Measurements from ENCODE around the gene FOXN1. TPM values are rescaled to one million over a fixed set of nuclear protein-coding genes. Genes with fewer than 3 reads are reported as not detected.
A peak's percentile ranks its signal among the peaks of the same experiment; 100 is the strongest.

The FOXN1 gene
- total RNA-seq, 4 donors from 2014 or later, result 0.14 to 0.32 TPM; not detected in 2

- no peak overlapping the region for H3K27ac ChIP-seq
- in situ Hi-C loops (cut with MboI; ENCODE audit: low pct_ligation_motif_present in 1 of 4, low pct_unique_long_range_greater_than_20kb in 1 of 4, low sequenced_read_pairs in 3 of 4), result no loop called here
- H3K27me3 ChIP-seq, result peaks cover 12% of the 10 kb centered on the region
- peaks cover 0 to 19% (median 12%) of the 10 kb centered on the region in 4 donors for H3K4me1 ChIP-seq
- WGBS, 2 donors (ENCODE audit: low coverage in 1 of 2), result 85% methylated on average over 3 of the region's 3 CpGs; no CpG with 5 or more reads in 1 of the 2 donors
- no peaks in the 10 kb centered on the region for H3K36me3 ChIP-seq
- H3K4me3 ChIP-seq, result no peak overlapping the region
- no peak for DNase-seq
- no peak for TF ChIP-seq POLR2AphosphoS5 (IDR thresholded peaks at IDR 0.05)
- no peak for TF ChIP-seq EP300 (IDR thresholded peaks at IDR 0.05; ENCODE audit: low read depth)
- no peak for TF ChIP-seq POLR2A (IDR thresholded peaks at IDR 0.05)
- no peak for TF ChIP-seq CTCF (IDR thresholded peaks at IDR 0.05)
- no peaks in the 10 kb centered on the region for H3K9me3 ChIP-seq
- intact Hi-C loops (cut with DNase I; ENCODE audit: low total_unique reads), result no loop called here
These were observed 5.8 kb downstream of the FOXN1 start for GRCh38 chr17:28511858-28512461.

GRCh38 chr17:28513476-28513875, 7.3 kb downstream of the FOXN1 start:
- Histone ChIP-seq H3K27ac (no peak overlapping the region), H3K4me3 (no peak overlapping the region), H3K4me1 (peaks cover 0 to 12% (median 9%) of the 10 kb centered on the region in 4 donors), H3K27me3 (peaks cover 2% of the 10 kb centered on the region), H3K36me3 (no peaks in the 10 kb centered on the region), H3K9me3 (no peaks in the 10 kb centered on the region)
- DNase-seq, result no peak
- in situ Hi-C loops (cut with MboI; ENCODE audit: low pct_ligation_motif_present in 1 of 4, low pct_unique_long_range_greater_than_20kb in 1 of 4, low sequenced_read_pairs in 3 of 4), result no loop called here
- no peak for TF ChIP-seq EP300 (IDR thresholded peaks at IDR 0.05; ENCODE audit: low read depth)
- TF ChIP-seq POLR2A (IDR thresholded peaks at IDR 0.05), result no peak
- no peak for TF ChIP-seq CTCF (IDR thresholded peaks at IDR 0.05)
- TF ChIP-seq POLR2AphosphoS5 (IDR thresholded peaks at IDR 0.05), result no peak
- intact Hi-C loops (cut with DNase I; ENCODE audit: low total_unique reads), result no loop called here
- 69% methylated on average over 7 of the region's 7 CpGs; no CpG with 5 or more reads in 1 of the 2 donors for WGBS, 2 donors (ENCODE audit: low coverage in 1 of 2)

DNA sequence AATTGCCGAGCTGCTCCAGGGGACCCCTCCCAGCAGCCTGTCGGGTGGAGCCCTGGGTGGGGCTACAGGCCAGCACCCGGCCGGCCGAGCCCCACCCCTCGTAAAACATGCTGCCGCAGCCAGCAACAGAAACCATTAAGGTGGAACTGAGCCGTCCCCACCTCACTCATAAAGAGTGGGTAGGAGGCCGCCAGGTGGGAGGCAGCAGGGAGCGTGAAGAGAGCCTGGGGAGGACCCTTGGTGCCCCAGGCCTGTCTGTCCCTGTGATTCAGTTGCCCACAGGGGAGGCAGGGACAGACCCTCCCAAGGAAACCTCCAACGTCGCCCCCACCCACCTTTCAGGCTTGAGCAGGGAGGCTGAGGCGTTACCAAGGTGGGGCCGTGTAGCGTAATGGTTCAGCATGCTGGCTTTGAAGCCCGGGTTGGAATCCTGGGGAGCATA, 8.4 kb downstream of the FOXN1 start:
- Histone ChIP-seq H3K9me3 (no peaks in the 10 kb centered on the region), H3K27me3 (no peaks in the 10 kb centered on the region), H3K36me3 (no peaks in the 10 kb centered on the region), H3K27ac (peak overlapping the region; percentile 48 to 70 (median 61)), H3K4me3 (no peak overlapping the region), H3K4me1 (peaks cover 0 to 12% (median 9%) of the 10 kb centered on the region in 4 donors)
- in situ Hi-C loops (cut with MboI; ENCODE audit: low pct_ligation_motif_present in 1 of 4, low pct_unique_long_range_greater_than_20kb in 1 of 4, low sequenced_read_pairs in 3 of 4), result no loop called here
- TF ChIP-seq CTCF (IDR thresholded peaks at IDR 0.05) (no peak), POLR2A (IDR thresholded peaks at IDR 0.05) (no peak), EP300 (IDR thresholded peaks at IDR 0.05; ENCODE audit: low read depth) (no peak), POLR2AphosphoS5 (IDR thresholded peaks at IDR 0.05) (no peak)
- intact Hi-C loops (cut with DNase I; ENCODE audit: low total_unique reads), result no loop called here
- peak; percentile 83 for DNase-seq
- 14 to 38% methylated on average over 6 to 15 of the region's 16 CpGs for WGBS, 2 donors (ENCODE audit: low coverage in 1 of 2)

- Histone ChIP-seq H3K27ac (no peak overlapping the region), H3K4me3 (no peak overlapping the region), H3K4me1 (peaks cover 0 to 12% (median 9%) of the 10 kb centered on the region in 4 donors), H3K36me3 (no peaks in the 10 kb centered on the region), H3K9me3 (no peaks in the 10 kb centered on the region), H3K27me3 (no peaks in the 10 kb centered on the region)
- TF ChIP-seq POLR2AphosphoS5 (IDR thresholded peaks at IDR 0.05) (no peak), CTCF (IDR thresholded peaks at IDR 0.05) (no peak), EP300 (IDR thresholded peaks at IDR 0.05; ENCODE audit: low read depth) (no peak), POLR2A (IDR thresholded peaks at IDR 0.05) (no peak)
- DNase-seq, result no peak
- intact Hi-C loops (cut with DNase I; ENCODE audit: low total_unique reads), result no loop called here
- 94 to 100% methylated on average over 1 of the region's 1 CpG for WGBS, 2 donors (ENCODE audit: low coverage in 1 of 2)
- in situ Hi-C loops (cut with MboI; ENCODE audit: low pct_ligation_motif_present in 1 of 4, low pct_unique_long_range_greater_than_20kb in 1 of 4, low sequenced_read_pairs in 3 of 4), result no loop called here
These were observed 9.4 kb downstream of the FOXN1 start for GRCh38 chr17:28515518-28515917.

All from transverse colon (tissue), 4 donors.